Stimulated activated CD8-positive, alpha-beta memory T cell treated with anti-CD3 and anti-CD28 coated beads, Interleukin-7, amount 100 ng/mL, for 1 hour (primary cell): Measurements from ENCODE around the gene ETV7.
"Not testable (repeated sequence)": the region's sequence is repeated elsewhere in the genome, so short reads cannot be mapped to it uniquely, and the experiment has no call there.

ENCODE experiments used
- DNase-seq, 2 donors: peaks; one replicate each; pipeline ENCODE4 v3.0.0-alpha.2; 2020; ENCODE audit warnings: low read depth in 2 of 2

Gene ETV7

DNA sequence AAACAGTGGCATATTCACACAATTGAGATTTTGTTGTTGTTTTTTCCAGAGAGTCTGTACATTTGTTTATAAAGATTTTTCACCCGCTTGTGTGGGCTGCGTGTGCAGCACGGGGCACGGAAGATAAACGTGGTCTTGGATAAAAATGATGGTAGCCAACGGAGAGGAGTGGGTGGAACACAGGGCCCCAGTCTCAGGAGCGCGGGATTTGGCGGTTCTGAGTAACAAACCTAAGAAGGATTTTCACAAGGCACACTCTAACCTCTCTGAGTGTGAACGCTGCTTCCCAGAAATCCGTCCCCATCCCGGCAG, 47.2 kb downstream of the ETV7 start:
- no peak for DNase-seq

DNA sequence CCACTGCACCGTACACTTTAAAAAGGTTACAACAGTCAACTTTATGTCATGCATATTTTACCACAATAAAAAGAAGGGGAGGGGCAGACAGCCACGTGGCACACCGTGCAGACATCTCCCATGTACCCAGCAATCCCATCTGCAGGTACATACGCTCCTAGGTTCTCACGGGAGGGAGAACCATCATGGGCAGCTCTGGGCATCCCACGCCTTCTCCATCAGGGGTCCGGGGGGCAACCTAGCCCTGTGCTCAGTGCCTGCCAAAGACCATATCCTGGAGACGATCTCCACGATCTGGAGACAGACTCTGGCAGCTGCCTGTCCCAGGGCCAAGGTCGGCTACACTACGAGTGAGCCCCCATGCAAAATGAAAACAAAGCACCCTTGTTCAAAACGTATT, 48.3 kb downstream of the ETV7 start:
- no peak for DNase-seq

DNA sequence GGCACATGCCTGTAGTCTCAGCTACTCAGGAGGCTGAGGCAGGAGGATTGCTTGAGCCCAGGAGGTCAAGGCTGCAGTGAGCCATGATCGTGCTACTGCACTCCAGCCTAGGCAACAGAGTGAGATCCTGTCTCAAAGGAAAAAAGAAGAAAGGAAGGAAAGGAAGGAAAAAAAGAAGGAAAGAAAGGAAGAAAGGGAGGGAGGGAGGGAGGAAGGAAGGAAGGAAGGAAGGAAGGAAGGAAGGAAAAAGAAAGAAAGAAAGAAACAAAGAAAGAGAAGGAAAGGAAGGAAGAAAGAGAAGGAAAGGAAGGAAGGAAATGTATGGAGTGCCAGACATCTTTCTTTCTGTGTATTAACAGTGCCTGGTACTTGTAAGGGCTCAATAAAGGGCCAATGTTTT, 49.2 kb downstream of the ETV7 start:
- DNase-seq: not testable (repeated sequence)

DNA sequence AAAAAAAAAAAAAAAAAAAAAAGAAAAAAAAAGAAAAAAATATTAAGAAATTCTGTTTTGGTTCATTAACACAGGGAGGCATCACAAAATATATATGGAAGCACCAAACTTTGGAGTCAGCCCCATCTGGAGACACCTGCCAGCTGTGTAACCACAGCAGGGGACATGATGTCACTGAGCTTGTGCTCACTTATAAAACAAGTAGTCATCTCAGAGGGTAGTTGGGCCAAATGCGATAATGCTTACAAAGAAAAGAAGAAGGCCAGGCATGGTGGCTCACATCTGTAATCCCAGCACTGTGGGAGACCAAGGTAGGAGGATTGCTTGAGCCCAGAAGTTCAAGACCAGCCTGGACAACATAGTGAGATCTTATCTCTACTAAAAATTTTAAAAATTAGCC, 49.7 kb downstream of the ETV7 start:
- DNase-seq: no peak

DNA sequence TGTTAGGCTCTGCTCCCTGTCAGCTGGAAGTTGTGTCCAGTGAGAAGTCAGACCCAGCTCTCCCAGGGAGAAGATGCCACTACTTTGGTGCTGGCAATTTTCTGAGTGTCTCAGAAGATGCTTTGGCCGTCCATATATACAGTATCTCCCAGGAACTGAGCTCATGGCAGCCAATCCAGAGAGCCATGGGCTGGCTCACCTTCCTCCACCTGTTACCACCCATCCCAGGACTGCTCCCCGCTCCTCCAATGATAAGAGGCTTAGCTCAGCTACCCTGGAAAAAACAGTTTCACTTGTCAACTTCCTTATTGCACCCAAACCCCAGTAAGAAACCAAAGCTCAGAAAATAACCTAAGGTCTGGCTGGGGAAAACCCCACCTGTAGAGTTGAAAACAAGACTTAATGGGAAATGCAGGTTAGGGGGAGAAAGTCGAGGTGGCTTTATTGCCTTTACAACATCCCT, 50.7 kb downstream of the ETV7 start, which contains the start of gene BNIP5:
BNIP5 (minus strand) TSS at position 110 of the 463 bp plus-strand sequence. CDS start 6,198 bp downstream, outside the sequence.
- DNase-seq: no peak

DNA sequence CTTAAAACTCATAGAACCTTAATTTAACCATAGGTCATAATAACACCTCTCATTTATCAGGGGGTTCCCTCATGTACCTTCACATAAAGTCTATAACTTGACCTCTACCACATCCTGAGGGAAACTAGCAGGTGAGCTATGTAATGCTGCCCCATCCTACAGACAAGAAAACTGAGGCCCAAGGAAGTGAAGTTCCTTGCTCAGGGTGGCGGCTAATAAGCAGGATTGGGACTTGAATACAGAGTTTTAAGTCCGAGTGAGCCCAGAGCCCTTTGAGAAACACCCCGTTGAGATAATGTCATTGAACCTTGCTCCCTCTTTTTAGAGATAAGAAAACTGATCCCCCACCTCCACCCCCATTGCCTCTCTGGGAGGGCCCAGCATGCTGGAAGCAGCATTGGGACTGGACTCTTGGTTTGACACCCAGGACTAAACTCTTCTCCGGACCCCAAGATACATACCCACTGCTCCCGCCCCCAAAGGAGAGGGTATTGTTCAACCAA, 51.2 kb downstream of the ETV7 start:
- no peak for DNase-seq

DNA sequence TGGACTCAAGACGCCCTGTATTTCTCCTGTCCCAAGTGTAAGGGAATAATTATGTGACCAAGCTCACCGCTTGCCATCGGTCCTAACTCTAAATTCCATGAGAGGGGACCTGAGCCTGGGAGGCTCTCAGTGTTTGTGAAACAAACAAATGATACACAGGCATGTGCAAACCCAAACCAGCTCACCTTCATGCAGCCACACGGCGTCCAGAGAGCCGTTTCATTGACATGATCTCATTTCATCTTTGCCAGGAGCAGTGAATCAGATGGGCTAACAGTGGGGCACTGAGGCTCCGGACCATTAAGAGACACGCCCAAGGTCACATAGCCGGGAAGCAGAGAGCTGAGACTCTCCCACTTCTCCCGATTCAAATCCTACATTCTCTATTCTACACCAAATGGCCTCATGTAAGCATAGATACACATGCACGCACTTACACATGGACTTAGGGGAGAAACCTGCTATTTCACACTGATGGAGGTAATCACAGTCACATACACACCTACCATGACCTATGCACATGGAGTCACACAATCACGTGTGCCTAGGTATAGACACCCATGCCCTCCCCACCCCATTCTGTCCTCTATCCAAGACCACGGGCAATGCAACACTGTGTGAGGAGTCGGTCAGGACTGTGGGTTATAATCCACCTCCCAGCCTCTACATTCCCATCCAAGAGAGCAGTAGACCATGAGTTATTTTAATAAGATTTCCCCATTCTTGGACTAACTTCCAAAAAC, 51.8 kb downstream of the ETV7 start:
- no peak for DNase-seq

DNA sequence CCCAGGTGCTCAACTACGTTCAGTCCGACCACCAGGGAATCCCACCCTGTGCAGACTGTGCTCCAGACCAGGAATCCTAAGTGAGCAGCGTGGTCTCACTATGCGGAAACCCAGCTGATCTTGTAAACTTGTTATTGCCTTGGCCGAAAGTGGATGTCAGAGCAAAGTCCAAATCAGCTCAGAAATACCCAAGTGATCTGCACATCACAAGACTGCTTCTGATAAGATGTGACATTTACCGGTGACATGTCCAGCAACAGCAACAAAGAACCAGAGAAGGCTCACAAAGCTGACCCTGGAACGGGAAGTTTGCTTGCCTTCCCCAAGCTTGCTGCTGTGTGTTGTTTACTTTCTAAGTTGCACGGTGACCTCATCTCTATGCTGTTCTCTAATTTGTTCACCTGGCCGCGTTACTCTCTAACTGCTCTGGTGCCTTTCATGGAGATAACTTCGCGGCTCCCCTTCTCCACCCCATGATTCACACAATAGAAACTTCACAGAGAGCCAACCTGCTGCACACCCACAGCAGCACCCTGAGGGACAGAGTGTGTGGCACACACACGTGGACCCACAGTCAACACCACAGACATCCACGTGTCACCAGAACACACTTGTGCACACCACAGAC, 52.5 kb downstream of the ETV7 start:
- DNase-seq: no peak

DNA sequence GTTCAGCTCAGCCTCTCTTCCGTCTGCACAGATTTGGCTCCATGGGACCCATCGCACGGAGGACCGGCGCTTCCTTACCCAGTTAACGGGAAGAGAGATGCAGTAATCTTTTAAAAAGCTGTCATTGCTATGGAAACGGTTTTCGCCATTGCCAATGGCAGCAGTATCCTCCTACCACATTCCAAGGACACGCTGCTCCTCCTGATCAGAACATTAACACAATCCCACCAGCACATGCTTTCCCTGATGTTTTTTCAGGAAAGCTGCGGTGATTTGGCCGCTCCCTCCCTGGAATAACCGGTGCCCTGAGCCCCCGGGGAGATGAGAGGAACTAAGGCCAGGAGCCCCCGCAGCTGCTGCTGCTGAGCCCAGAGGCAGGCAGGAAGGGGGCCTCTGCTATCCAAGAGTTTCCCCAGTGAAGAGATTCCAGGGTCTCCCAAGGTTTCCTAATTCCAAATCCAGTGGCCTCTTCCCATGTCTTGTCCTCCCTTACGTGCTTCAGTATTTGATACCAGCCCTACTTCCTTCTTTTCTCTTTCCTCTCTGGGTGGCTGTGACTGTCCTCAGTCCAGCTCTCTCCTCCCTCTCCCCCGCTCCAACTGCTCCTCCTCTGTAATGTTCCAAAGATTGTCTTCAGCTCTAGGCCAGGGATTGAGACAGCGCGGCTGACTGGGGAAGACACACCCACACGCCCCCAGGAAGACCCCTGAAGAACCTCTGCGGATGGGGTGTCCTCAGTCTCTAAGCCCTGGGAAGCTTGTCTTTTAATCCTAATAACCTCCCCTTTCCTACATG, 53.3 kb downstream of the ETV7 start:
- DNase-seq: no peak

DNA sequence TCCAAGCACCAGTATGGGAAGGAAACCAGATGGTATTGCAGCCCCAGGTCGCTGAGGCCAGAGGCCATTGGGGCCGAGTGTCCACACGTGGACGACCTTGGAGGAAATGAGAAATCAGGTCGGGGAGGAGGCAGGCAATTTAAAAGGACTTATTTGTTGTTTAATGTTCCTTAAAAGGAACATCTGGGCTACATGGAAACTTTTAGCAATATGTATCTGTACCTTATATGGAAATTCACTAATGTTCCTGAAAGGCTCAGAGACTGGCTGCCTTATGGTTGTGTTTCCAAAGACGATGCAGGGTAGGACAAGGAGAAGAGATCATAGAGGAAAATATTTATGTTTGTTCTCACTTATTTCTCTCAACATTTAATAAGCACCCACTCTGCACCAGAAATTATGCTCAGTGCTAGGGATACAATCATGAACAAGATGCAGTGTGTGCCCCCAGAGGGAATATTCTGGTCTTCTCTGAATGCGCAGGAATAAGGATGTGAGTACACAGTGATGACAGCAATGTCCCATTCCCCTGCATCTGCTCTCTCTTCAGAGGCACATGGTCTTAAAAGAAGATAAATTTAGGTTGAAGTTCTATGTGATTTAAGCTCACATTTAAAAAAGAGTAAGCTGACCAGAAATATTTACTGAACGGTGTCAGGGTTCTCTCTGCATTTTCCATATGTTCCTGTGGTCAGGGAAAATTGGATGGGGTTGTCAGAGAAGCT, 54.1 kb downstream of the ETV7 start:
- no peak for DNase-seq

DNA sequence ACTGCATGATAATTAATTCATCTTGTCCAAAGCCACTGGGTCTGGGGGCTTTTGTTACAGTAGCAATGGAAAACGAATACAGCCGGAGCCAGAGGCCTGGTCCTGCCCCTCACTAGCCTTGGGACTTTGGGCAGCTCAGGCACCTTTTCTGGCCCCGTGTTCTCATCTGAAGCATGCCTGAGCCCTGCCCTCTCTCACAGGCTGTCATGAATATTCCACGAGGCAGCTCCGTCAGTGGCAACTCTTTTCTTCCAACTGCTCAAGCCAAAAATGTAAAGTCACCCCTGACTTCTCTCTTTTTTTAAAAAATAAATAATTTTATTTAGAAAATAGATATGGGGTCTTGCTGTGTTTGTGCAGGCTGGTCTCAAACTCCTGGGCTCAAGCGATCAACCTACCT, 56.1 kb downstream of the ETV7 start:
- no peak for DNase-seq

DNA sequence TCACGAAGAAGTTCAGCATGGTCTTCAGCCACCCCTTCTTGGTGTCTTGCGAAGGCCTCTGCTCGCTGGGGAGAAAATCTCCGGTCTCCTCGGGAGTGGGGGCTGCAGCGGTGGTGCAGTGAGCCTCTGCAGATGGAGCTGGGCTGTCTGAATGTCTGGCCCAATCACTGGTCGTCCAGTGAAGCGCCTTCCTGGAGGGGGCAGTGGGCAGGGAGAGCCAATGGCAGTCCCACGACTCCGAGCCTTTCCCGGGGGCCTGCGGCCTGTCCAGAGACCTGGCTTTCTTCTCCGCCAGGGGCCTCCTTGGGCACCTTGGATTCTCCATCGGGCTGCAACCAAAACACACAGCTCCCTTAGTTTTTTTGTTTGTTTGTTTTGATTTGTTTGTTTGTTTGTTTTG, 57.1 kb downstream of the ETV7 start:
- no peak for DNase-seq

DNA sequence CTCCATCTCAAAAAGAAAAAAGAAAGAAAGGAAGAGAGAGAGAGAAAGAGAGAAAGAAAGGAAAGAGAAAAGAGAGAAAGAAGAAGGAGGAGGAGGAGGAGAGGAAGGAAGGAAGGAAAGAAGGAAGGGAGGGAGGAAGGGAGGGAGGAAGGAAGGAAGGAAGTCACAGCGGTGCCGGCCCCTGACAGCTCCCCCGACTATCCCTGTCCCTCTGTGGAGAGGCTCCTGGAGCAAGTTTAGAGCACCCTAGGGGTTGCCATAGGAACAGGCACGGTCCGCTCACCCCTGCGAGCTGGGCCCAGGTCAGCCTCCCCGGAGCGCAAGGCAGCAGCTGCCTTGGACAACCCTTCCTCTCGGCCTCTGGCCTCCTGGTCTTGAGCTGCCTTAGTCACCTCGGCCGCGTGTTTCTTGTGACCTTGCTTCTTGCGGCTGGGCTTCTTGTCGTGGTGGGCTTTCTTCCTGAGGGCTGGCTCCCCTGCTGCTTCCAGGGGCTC, 57.6 kb downstream of the ETV7 start:
- DNase-seq: no peak

DNA sequence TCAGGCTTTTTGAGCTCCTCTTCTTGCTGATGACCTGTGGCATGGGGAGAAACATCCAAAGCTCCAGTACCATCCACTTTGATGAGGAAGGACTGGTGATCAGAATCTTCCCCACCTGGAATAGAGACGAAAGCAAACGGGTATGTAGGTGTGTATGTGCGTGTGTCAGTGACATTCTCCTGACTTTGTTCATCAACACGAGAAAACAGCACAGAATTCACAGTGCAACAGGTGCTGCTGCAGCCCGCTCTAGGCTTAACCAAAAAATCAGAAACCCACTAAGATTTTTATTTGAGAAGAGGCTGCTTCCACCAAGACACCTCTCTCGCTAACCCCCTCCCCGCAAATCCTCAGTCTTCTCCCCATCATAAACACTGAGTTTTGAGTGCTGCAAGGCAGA, 58.9 kb downstream of the ETV7 start:
- DNase-seq: no peak

DNA sequence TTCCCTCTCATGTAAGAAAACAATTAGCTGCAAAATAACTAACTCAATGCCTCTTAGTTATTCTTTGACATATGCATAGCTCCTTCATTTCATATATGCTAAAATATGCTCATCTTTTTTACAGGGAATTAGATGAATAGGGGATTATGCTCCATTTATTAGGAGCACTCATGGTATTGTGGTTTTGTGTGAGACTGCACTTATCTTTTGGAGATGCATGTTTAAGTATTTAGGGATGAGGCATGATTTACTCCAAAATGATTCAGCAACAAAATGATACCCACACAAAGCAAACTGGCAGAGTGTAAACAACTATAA, 59.6 kb downstream of the ETV7 start:
- no peak for DNase-seq

DNA sequence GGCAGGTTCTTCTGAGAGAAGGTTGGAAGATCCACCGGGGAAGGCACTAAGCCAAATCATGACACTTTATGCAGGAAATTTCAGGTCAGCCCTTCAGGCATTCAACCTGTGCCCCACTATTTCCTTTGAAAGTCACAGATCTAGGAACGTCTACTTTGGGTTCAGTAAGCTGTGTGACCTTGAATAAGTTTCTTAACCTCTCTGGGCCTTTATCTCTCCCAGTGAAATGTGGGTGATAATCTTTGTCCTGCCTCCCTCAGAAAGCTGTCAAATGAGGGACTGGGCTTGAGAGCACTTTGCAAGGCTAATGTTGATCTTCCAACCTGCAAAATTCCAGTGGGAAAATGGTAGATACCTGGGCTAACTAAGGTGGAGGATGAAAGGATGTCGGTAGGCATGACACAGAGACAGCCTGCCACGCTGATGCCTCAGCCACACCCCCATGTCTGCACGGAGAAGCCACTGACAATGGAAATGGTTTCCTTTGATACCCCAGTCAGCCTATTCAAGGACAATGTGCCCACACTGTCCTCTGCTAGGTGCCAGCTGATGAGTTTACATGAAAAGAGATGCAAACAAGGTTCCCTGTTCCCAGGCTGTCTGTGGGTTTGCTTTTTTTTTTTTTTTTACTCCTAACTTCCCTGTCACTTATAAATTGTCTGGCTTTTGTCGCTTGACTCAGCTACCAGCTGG, 60.1 kb downstream of the ETV7 start:
- DNase-seq: no peak

DNA sequence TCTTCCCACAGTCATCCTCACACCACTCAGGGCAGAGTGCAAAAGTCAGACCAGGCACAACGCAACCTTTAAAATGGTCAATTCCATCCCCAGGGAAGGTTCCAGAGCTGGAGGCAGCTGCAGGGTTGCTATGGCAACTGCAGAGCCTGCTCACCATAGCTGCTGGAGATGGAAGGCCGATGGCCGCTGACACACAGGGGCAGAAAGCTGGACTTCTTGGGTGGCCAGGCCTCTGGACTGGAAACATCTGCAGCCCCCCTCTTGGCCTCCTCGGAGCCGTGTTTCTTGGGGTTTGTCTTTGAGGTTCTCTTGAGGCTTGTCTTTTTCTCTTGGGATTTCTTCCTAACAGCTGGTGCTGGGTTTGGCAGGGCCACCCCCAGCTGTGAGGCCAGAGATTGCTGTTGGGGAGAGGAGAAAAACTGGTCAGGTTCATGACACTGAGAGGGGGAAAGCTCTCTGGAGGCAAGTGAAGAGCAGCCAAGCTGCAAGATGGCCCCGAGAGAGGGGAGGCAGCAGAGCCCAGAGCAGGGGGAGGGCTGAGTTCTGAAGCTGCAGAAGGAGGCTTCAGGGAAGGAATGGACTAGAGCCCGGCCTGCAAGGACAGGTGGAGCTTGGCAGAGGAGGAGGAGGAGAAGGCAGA, 61.0 kb downstream of the ETV7 start:
- DNase-seq: no peak

DNA sequence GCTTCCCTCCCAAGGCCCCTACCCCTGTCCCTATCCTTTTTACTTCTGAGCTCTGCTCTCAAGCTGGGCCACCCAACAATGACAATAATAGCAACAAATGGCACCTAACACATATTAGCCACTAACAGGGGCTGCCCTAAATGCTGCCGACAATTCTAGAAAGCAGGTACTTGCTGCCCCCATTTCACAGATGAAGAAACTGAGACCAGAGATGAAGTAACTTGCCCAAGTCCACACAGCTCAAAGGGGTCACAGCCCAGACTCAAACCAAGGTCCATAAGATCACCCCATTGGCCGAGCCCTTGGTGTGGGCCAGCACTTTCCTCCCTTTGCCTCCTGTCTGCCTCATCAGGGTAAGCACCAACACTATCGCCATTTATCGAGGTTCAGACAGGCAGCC, 62.8 kb downstream of the ETV7 start:
- DNase-seq: no peak

DNA sequence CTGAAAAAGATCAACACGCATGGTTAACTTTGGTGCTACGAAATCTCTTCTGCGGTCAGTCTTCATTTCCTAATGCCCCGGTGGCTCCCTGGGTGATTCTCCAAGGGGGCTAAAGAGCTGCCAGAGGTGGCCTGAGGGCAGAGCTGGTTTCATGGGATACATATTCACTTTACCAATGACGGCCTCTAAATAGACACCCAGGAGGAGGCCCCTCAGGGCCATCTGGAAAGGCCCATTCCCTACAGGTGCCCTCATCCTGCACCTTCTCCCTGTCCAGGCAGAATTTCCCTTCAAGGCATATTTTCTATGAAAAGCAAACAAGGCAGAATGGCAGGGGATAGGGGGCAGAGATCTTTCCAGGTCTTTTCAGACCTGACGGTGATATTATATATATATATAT, 63.3 kb downstream of the ETV7 start:
- no peak for DNase-seq

DNA sequence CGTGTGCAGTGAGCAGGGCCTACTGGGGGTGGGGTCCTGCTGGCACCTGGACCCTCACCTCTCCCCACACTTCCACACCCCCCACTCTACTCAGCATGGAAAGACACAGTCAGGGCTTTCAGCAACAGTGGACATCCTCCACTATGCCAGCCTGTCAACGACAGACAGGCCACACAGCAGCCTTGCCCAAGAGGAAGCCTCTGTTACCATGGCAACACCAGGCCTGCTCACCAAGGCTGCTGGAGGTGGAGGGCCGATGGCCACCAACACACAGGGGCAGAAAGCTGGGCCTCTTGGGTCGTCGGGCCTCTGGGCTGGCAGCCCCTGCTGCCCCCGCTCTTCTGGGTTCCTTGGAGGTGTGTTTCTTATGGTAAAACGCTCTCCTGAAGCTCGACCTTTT, 64.4 kb downstream of the ETV7 start:
- DNase-seq: no peak

DNA sequence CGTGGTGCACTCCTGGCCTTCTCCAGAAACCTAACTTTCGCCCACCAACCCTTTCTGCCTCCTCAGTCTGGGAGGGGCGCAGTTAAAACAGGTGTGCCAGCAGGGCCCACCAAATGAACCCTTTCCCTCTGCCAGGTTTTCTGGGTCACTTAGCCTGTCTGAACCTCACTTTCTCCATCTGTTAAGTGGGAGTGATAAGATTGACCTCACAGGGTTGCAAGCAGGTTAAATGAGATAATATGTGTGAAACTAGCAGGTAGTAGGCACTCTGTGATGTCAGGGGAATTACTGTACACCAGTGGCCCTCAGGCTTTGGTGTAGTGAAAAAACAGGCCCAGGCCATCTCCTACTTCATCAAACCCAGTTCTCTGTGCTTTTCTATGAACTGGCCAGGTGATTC, 64.9 kb downstream of the ETV7 start:
- DNase-seq: no peak
